Neural progenitor cell (in vitro differentiated cells): Measurements from ENCODE around the gene LTBP1. TPM values are rescaled to one million over a fixed set of nuclear protein-coding genes. Genes with fewer than 3 reads are reported as not detected.

Source experiments
- DNase-seq: peaks from one replicate; pipeline ENCODE4 v3.0.0-alpha.2; 2016; ENCODE audit warnings: low spot score
- H2AFZ ChIP-seq: fragments of 200-600 bp; sonication (generic); replicated peaks from 2 replicates; pipeline ENCODE4 v1.6.1; 2016; ENCODE audit warnings: antibody characterized with exemption
- H3F3A ChIP-seq: fragments of 200-600 bp; sonication (generic); 2 replicates; pipeline ENCODE4 v1.6.1; 2016; ENCODE audit warnings: antibody characterized with exemption, low read depth
- H3K27ac ChIP-seq: fragments of 200-600 bp; sonication (generic); 2 replicates; pipeline ENCODE4 v1.5.1; 2016; ENCODE audit warnings: mild to moderate bottlenecking
- H3K27me3 ChIP-seq: fragments of 200-600 bp; sonication (generic); 2 replicates; pipeline ENCODE4 v1.6.1; 2016; ENCODE audit warnings: mild to moderate bottlenecking, moderate library complexity
- H3K36me3 ChIP-seq: fragments of 200-600 bp; sonication (generic); 2 replicates; pipeline ENCODE4 v1.5.1; 2016
- H3K4me1 ChIP-seq: fragments of 200-600 bp; sonication (generic); 2 replicates; pipeline ENCODE4 v1.6.1; 2016; ENCODE audit warnings: mixed run types
- H3K4me2 ChIP-seq: fragments of 200-600 bp; sonication (generic); 2 replicates; pipeline ENCODE4 v1.6.1; 2016
- H3K4me3 ChIP-seq: fragments of 200-600 bp; sonication (generic); 2 replicates; pipeline ENCODE4 v1.5.1; 2016
- H3K79me2 ChIP-seq: fragments of 200-600 bp; sonication (generic); 2 replicates; pipeline ENCODE4 v1.6.1; 2016; ENCODE audit warnings: low read depth
- H3K9ac ChIP-seq: fragments of 200-600 bp; sonication (generic); 2 replicates; pipeline ENCODE4 v1.6.1; 2016
- H3K9me3 ChIP-seq: fragments of 200-600 bp; sonication (generic); 2 replicates; pipeline ENCODE4 v1.5.1; 2016; ENCODE audit warnings: low read depth
- H4K20me1 ChIP-seq: fragments of 200-600 bp; sonication (generic); 2 replicates; pipeline ENCODE4 v1.6.1; 2016; ENCODE audit warnings: low read depth
- H3K27ac Mint-ChIP-seq: 3 replicates; pipeline ENCODE4 v1.8.0; 2021; ENCODE audit warnings: mixed read lengths
- H3K27me3 Mint-ChIP-seq: 2 replicates; pipeline ENCODE4 v1.8.0; 2022; ENCODE audit warnings: low read depth, mild to moderate bottlenecking, inconsistent platforms, moderate library complexity, mixed read lengths; ENCODE audit not compliant: insufficient read depth
- H3K36me3 Mint-ChIP-seq: 3 replicates; pipeline ENCODE4 v1.8.0; 2021; ENCODE audit warnings: mixed read lengths
- H3K4me1 Mint-ChIP-seq: 3 replicates; pipeline ENCODE4 v1.8.0; 2021; ENCODE audit warnings: mixed read lengths
- H3K4me3 Mint-ChIP-seq: 3 replicates; pipeline ENCODE4 v1.8.0; 2021; ENCODE audit warnings: mild to moderate bottlenecking, moderate library complexity, mixed read lengths
- H3K9me3 Mint-ChIP-seq: 3 replicates; pipeline ENCODE4 v1.8.0; 2020; ENCODE audit warnings: mixed read lengths
- EZH2 ChIP-seq: fragments of 200-600 bp; sonication (generic); IDR thresholded peaks from 2 replicates; pipeline ENCODE4 v1.6.1; 2017; ENCODE audit warnings: antibody characterized with exemption, mild to moderate bottlenecking, moderate library complexity
- EZH2phosphoT487 ChIP-seq: fragments of 200-600 bp; sonication (generic); IDR thresholded peaks from 2 replicates; pipeline ENCODE4 v1.6.1; 2017; ENCODE audit warnings: antibody characterized with exemption
- total RNA-seq: library from RNA; depleted of rRNA; stranded (reverse); fragments of >200 nt; gene quantifications from 2 replicates; pipeline ENCODE4 v1.2.3, GENCODE V29; 2015; ENCODE audit warnings: low replicate concordance
- TF ChIP-seq, protein P1 (sequence below): fragments of 200-600 bp; sonication (generic); IDR thresholded peaks from 2 replicates; pipeline ENCODE4 v1.5.1; 2017; ENCODE audit warnings: antibody characterized with exemption, mild to moderate bottlenecking

Gene LTBP1
- total RNA-seq, 1 donor from 2014 or later: 50.5 TPM

DNA sequence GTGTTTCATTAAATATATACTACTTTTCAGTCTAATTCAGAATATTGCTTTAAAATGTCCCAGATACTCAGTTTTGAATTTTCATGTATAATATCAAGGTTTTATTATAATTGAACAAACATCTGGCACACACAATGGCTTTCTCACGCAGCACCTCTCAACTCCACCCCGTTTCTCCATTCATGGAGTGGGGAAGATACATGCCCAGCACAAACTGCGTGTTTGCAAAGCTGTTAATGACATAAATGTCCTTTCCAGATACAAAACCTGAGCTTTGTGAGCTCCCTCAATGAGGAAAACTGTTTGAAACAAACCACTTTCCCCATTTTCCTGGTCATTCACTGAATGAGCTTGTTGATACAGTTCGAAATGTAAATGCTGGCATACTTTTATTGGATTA lies 379.3 kb downstream of the LTBP1 start:
- H3K27me3 Mint-ChIP-seq: no peaks in the 10 kb centered on the region
- H3K4me1 Mint-ChIP-seq: no peaks in the 10 kb centered on the region
- H3K4me3 Mint-ChIP-seq: no peak overlapping the region

DNA sequence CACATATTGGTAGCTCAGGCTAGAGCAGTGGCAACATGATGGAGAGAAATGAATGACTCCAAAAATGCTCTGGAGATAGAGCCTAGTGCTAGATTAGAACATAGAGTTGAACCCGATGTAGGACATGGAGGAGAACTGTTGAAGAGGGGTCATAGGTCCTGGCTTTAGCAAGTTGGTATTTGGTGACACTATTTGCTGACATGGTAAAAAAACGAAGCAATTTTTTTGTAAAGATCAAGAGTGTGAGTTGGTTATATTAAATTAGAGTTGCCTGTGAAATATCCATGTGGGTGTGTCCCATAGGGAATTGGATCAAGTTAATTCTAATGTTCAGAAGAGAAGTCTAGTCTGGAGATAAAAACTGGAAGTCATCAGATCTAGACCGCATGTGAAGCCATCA lies 386.7 kb downstream of the LTBP1 start:
- no peak for TF ChIP-seq EZH2
- H3K4me3 Mint-ChIP-seq: no peak overlapping the region

More for the DNA sequence above, 379.3 kb downstream of the LTBP1 start:
- no peaks in the 10 kb centered on the region for H4K20me1 ChIP-seq
- H3K9ac ChIP-seq: no peak overlapping the region
- TF ChIP-seq EZH2 (no peak), EZH2phosphoT487 (no peak)
- TF ChIP-seq, protein P1, sequence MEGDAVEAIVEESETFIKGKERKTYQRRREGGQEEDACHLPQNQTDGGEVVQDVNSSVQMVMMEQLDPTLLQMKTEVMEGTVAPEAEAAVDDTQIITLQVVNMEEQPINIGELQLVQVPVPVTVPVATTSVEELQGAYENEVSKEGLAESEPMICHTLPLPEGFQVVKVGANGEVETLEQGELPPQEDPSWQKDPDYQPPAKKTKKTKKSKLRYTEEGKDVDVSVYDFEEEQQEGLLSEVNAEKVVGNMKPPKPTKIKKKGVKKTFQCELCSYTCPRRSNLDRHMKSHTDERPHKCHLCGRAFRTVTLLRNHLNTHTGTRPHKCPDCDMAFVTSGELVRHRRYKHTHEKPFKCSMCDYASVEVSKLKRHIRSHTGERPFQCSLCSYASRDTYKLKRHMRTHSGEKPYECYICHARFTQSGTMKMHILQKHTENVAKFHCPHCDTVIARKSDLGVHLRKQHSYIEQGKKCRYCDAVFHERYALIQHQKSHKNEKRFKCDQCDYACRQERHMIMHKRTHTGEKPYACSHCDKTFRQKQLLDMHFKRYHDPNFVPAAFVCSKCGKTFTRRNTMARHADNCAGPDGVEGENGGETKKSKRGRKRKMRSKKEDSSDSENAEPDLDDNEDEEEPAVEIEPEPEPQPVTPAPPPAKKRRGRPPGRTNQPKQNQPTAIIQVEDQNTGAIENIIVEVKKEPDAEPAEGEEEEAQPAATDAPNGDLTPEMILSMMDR: no peak
- no peaks in the 10 kb centered on the region for H3K79me2 ChIP-seq
- no peak overlapping the region for H2AFZ ChIP-seq
- H3K27ac Mint-ChIP-seq: no peak overlapping the region
- H3K9me3 Mint-ChIP-seq: no peaks in the 10 kb centered on the region
- H3K9me3 ChIP-seq: no peaks in the 10 kb centered on the region
- H3K4me3 ChIP-seq: no peak overlapping the region
- H3K4me2 ChIP-seq: no peak overlapping the region
- DNase-seq: no peak
- no peaks in the 10 kb centered on the region for H3K36me3 Mint-ChIP-seq
- H3K36me3 ChIP-seq: no peaks in the 10 kb centered on the region
- H3F3A ChIP-seq: no peaks in the 10 kb centered on the region
- H3K27ac ChIP-seq: no peak overlapping the region
- no peaks in the 10 kb centered on the region for H3K27me3 ChIP-seq
- no peaks in the 10 kb centered on the region for H3K4me1 ChIP-seq

DNA sequence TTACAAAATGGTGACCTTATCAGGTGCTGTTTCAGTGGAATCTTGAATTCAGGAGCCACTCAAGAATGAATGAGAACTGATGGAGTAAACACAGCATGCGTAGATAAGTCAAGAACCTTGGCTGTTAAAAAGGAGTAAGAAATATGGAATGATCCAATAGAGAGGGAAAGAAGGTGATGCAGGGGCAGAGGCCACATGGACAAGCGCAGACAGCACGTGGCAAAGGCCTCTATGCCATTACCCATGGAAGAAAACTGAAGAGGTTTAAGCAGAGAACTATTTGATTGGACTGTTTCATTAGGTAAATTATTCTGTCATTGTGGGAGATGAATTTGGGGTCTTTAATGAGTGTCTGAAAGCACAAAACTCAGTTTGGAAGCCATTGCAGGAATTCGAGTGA lies 387.3 kb downstream of the LTBP1 start:
- no peaks in the 10 kb centered on the region for H3K27me3 Mint-ChIP-seq
- no peak overlapping the region for H3K27ac ChIP-seq
- no peak overlapping the region for H2AFZ ChIP-seq
- H3F3A ChIP-seq: no peaks in the 10 kb centered on the region
- no peak overlapping the region for H3K4me3 ChIP-seq
- no peaks in the 10 kb centered on the region for H3K79me2 ChIP-seq
- H3K27ac Mint-ChIP-seq: no peak overlapping the region
- no peak overlapping the region for H3K4me2 ChIP-seq
- DNase-seq: no peak
- H4K20me1 ChIP-seq: no peaks in the 10 kb centered on the region
- TF ChIP-seq EZH2phosphoT487 (no peak), EZH2 (no peak)
- H3K9me3 Mint-ChIP-seq: no peaks in the 10 kb centered on the region
- no peaks in the 10 kb centered on the region for H3K9me3 ChIP-seq
- H3K36me3 ChIP-seq: no peaks in the 10 kb centered on the region
- H3K4me1 ChIP-seq: no peaks in the 10 kb centered on the region
- no peak overlapping the region for H3K9ac ChIP-seq
- no peaks in the 10 kb centered on the region for H3K27me3 ChIP-seq
- no peaks in the 10 kb centered on the region for H3K36me3 Mint-ChIP-seq
- H3K4me1 Mint-ChIP-seq: no peaks in the 10 kb centered on the region
- H3K4me3 Mint-ChIP-seq: no peak overlapping the region

More for the DNA sequence above, 386.7 kb downstream of the LTBP1 start:
- no peaks in the 10 kb centered on the region for H3K27me3 Mint-ChIP-seq
- no peak overlapping the region for H3K4me3 ChIP-seq
- no peaks in the 10 kb centered on the region for H3K36me3 ChIP-seq
- no peak overlapping the region for H3K9ac ChIP-seq
- H4K20me1 ChIP-seq: no peaks in the 10 kb centered on the region
- H3K9me3 ChIP-seq: no peaks in the 10 kb centered on the region
- H3K27me3 ChIP-seq: no peaks in the 10 kb centered on the region
- H3K4me2 ChIP-seq: no peak overlapping the region
- no peaks in the 10 kb centered on the region for H3K36me3 Mint-ChIP-seq
- no peaks in the 10 kb centered on the region for H3K9me3 Mint-ChIP-seq
- no peak for DNase-seq
- no peaks in the 10 kb centered on the region for H3F3A ChIP-seq
- no peak overlapping the region for H3K27ac ChIP-seq
- no peaks in the 10 kb centered on the region for H3K79me2 ChIP-seq
- no peaks in the 10 kb centered on the region for H3K4me1 Mint-ChIP-seq
- no peaks in the 10 kb centered on the region for H3K4me1 ChIP-seq
- H2AFZ ChIP-seq: no peak overlapping the region
- no peak overlapping the region for H3K27ac Mint-ChIP-seq

DNA sequence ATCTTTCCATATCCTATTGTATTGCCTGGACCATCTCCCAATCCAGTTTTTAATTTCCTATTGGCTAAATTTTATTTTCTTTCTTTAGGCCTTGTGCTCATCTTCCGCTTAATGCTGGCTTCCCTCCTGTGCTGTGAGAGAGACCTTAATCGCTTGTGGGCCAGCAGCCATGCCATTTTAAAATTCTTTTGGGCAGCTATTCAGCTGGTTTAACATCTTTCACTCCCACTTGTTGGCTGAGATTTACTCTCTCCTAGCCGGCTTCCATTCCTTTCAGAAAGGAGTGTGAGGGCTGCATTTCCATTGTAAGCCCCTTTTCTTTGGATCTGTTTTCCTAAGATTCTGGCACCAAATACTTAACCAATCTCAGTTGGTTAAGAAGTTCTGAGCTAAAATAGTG lies 388.8 kb downstream of the LTBP1 start:
- no peaks in the 10 kb centered on the region for H3K4me1 ChIP-seq
- Mint-ChIP-seq H3K36me3 (no peaks in the 10 kb centered on the region), H3K9me3 (no peaks in the 10 kb centered on the region), H3K4me1 (no peaks in the 10 kb centered on the region), H3K27ac (no peak overlapping the region), H3K4me3 (no peak overlapping the region), H3K27me3 (no peaks in the 10 kb centered on the region)
- no peak overlapping the region for H3K27ac ChIP-seq
- no peaks in the 10 kb centered on the region for H3K36me3 ChIP-seq
- H3K79me2 ChIP-seq: no peaks in the 10 kb centered on the region
- DNase-seq: no peak
- TF ChIP-seq EZH2phosphoT487: no peak
- TF ChIP-seq EZH2: no peak
- TF ChIP-seq, protein P1: no peak
- no peak overlapping the region for H3K9ac ChIP-seq
- H3K27me3 ChIP-seq: no peaks in the 10 kb centered on the region
- H3K4me2 ChIP-seq: no peak overlapping the region
- H3F3A ChIP-seq: no peaks in the 10 kb centered on the region
- no peak overlapping the region for H2AFZ ChIP-seq
- no peak overlapping the region for H3K4me3 ChIP-seq
- no peaks in the 10 kb centered on the region for H4K20me1 ChIP-seq
- no peaks in the 10 kb centered on the region for H3K9me3 ChIP-seq
